HepG2 (cell line): ENCODE data around the gene FBXW2. TPM values are rescaled to one million over a fixed set of nuclear protein-coding genes. Genes with fewer than 3 reads are reported as not detected.

ENCODE experiments used
- ATAC-seq: fragments of 200-7000 bp; cut with Tn5 transposase; 3 replicates; pipeline ENCODE4 v1.9.1; 2020; ENCODE audit warnings: mild to moderate bottlenecking, moderate library complexity
- BruUV-seq: library from RNA; stranded (reverse); fragments of 400-500 nt; replicated peaks from 2 replicates; lab custom pipeline; 2021; lab: Mats Ljungman, UMichigan
- CTCF ChIA-PET: fragments of 300-600 bp; formaldehyde crosslinking; extraction: SDS; loops from one replicate; lab custom pipeline; 2021; ENCODE audit warnings: low total read pairs, inconsistent platforms, low intra/inter-chr PET ratio; lab: Yijun Ruan, JAX
- POLR2A ChIA-PET: fragments of 350-600 bp; sonication (Branson Sonifier 250); formaldehyde crosslinking; loops from one replicate; lab custom pipeline; 2020; ENCODE audit warnings: antibody characterized with exemption, inconsistent platforms; lab: Yijun Ruan, JAX
- DNase-seq: peaks from one replicate; pipeline ENCODE4 v3.0.0-alpha.2; 2015; ENCODE audit warnings: low spot score
- FAIRE-seq: peaks from 3 replicates; lab custom pipeline; 2011; peaks lifted over from hg19 to GRCh38; lab: Jason Lieb, UNC
- H2AFZ ChIP-seq: one replicate; pipeline ENCODE4 v1.6.1; 2011; ENCODE audit warnings: low read length, inconsistent platforms
- H3K27ac ChIP-seq: fragments of 300-600 bp; 3 replicates; pipeline ENCODE4 v1.8.0; 2011; ENCODE audit warnings: mixed run types, mild to moderate bottlenecking, mixed read lengths, low read length, inconsistent platforms; ENCODE audit not compliant: insufficient read depth; ENCODE audit errors: extremely low read length
- H3K27me3 ChIP-seq, 2 experiments: fragments of 200-600 bp in 1 of 2; 2 replicates in 1 of 2; 3 replicates in 1 of 2; pipeline versions ENCODE4 v1.6.0 to v1.8.0; 2011; ENCODE audit warnings: low read length in 2 of 2, mild to moderate bottlenecking in 2 of 2, moderate library complexity in 2 of 2, inconsistent platforms in 1 of 2; ENCODE audit not compliant: insufficient read depth in 2 of 2, control insufficient read depth in 1 of 2
- H3K36me3 ChIP-seq, 2 experiments: fragments of 200-600 bp in 1 of 2; replicated peaks in 1 of 2; 2 replicates in 1 of 2; 3 replicates in 1 of 2; pipeline versions ENCODE4 v1.5.1 to v1.8.0; 2011; ENCODE audit warnings: low read length in 2 of 2, inconsistent platforms in 1 of 2; ENCODE audit not compliant: insufficient read depth in 2 of 2, control insufficient read depth in 1 of 2
- H3K4me1 ChIP-seq: 2 replicates; pipeline ENCODE4 v1.5.1; 2012; ENCODE audit warnings: low read length, inconsistent platforms; ENCODE audit not compliant: insufficient read depth
- H3K4me2 ChIP-seq: 2 replicates; pipeline ENCODE4 v1.6.0; 2011; ENCODE audit warnings: low read depth, low read length, inconsistent platforms
- H3K4me3 ChIP-seq, 3 experiments: fragments of 200-600 bp in 1 of 3; sonication (generic), shearing (Covaris generic) in 1 of 3; replicated peaks in 1 of 3; 2 replicates each; pipeline ENCODE4 v1.5.1; 2011 to 2016; ENCODE audit warnings: low read length in 3 of 3, inconsistent platforms in 2 of 3, low read depth in 2 of 3, mild to moderate bottlenecking in 2 of 3, control low read depth in 1 of 3, mixed read lengths in 1 of 3; ENCODE audit not compliant: insufficient read depth in 1 of 3
- H3K79me2 ChIP-seq: one replicate; pipeline ENCODE4 v1.6.1; 2011; ENCODE audit warnings: low read length, inconsistent platforms; ENCODE audit not compliant: insufficient read depth
- H3K9ac ChIP-seq: 2 replicates; pipeline ENCODE4 v1.6.0; 2011; ENCODE audit warnings: mild to moderate bottlenecking, low read depth, low read length, inconsistent platforms; ENCODE audit not compliant: insufficient read depth
- H3K9me3 ChIP-seq: 2 replicates; pipeline ENCODE4 v1.5.1; 2012; ENCODE audit warnings: mild to moderate bottlenecking, low read length
- H4K20me1 ChIP-seq: 2 replicates; pipeline ENCODE4 v1.6.0; 2011; ENCODE audit warnings: inconsistent platforms, mild to moderate bottlenecking, low read length, moderate library complexity; ENCODE audit not compliant: insufficient read depth
- AKNA ChIP-seq: sonication (generic); formaldehyde crosslinking; IDR thresholded peaks from 2 replicates; pipeline ENCODE4 v1.4.0; 2020; ENCODE audit warnings: missing genetic modification reagents, borderline replicate concordance
- KLF16 ChIP-seq, 2 experiments: sonication (generic) in 1 of 2; formaldehyde crosslinking in 1 of 2; IDR thresholded peaks; 2 replicates each; pipeline versions ENCODE4 v1.6.1 to v1.8.0; 2016 to 2023; ENCODE audit warnings: missing genetic modification reagents in 2 of 2, missing compliant biosample characterization in 1 of 2
- PHF21A ChIP-seq: sonication (generic); formaldehyde crosslinking; IDR thresholded peaks from 2 replicates; pipeline ENCODE4 v1.5.0; 2020; ENCODE audit warnings: mild to moderate bottlenecking, missing genetic modification reagents
- RXRA ChIP-seq: sonication (generic); formaldehyde crosslinking; IDR thresholded peaks from 2 replicates; pipeline ENCODE4 v1.5.1; 2020; ENCODE audit warnings: missing genetic modification reagents
- ZBTB7B ChIP-seq: sonication (generic); formaldehyde crosslinking; IDR thresholded peaks from 2 replicates; pipeline ENCODE4 v1.4.0; 2020; ENCODE audit warnings: missing genetic modification reagents
- ZNF7 ChIP-seq: IDR thresholded peaks from 2 replicates; pipeline ENCODE4 v1.6.1; 2016; ENCODE audit warnings: missing biosample characterization, missing genetic modification reagents
- WGBS: methylation state at CpG from one replicate; pipeline ENCODE4 v1.1.6; 2017; ENCODE audit warnings: low lambda C conversion rate; 5-methylcytosine and 5-hydroxymethylcytosine counted together
- in situ Hi-C: cut with HindIII; loops from 2 replicates; pipeline ENCODE4 v1.10.0; 2017; ENCODE audit warnings: low pct_unique_long_range_greater_than_20kb; ENCODE audit not compliant: extremely low pct_ligation_motif_present
- intact Hi-C: fragments of 100-400 bp; cut with micrococcal nuclease; formaldehyde crosslinking; loops from one replicate; pipeline ENCODE4 v1.10.0; 2022; ENCODE audit not compliant: unreplicated experiment
- polyA plus RNA-seq, 8 experiments: library from polyadenylated mRNA; depleted of rRNA in 3 of 8; stranded (reverse) in 7 of 8; unstranded in 1 of 8; fragments of >200 nt; fragmentation: Illumina TruSeq in 4 of 8; extraction: Trizol in 4 of 8; gene quantifications; 2 replicates each; pipeline versions ENCODE4 v1.2.1 to v1.2.3, GENCODE V29; 2011 to 2016; ENCODE audit warnings: low read depth in 4 of 8, missing spikeins in 1 of 8, mixed read lengths in 1 of 8; ENCODE audit not compliant: insufficient read depth in 1 of 8
- total RNA-seq, 5 experiments: library from RNA; depleted of rRNA; stranded (reverse); fragments of >200 nt; fragmentation: Illumina TruSeq; extraction: Trizol; gene quantifications; 2 replicates each; pipeline ENCODE4 v1.2.3, GENCODE V29; 2016; ENCODE audit warnings: low read depth in 1 of 5

Gene FBXW2
- total and polyA plus RNA-seq, 2 of the 13 experiments (the other 11 are each of a cell fraction or from before 2014, with no cell fraction given): 35.4 to 43.1 TPM

- ChIA-PET POLR2A (no interaction called here), CTCF (no interaction called here)
- intact Hi-C loops: no loop called here
- Histone ChIP-seq H3K27me3 (no peaks in the 10 kb centered on the region), H3K36me3 (no peaks in the 10 kb centered on the region), H4K20me1 (no peaks in the 10 kb centered on the region), H3K4me3 (no peak overlapping the region), H3K9ac (no peak overlapping the region), H3K9me3 (no peaks in the 10 kb centered on the region), H2AFZ (no peak overlapping the region), H3K4me2 (no peak overlapping the region), H3K4me1 (peaks cover under 1% of the 10 kb centered on the region; the same call in 1 of the 2 replicates), H3K27ac (no peak overlapping the region), H3K79me2 (no peaks in the 10 kb centered on the region)
- FAIRE-seq (no peak), ATAC-seq (no peak), DNase-seq (no peak)
- WGBS: 90% methylated on average over 6 of the region's 6 CpGs
- in situ Hi-C loops: no loop called here
- TF ChIP-seq RXRA (no peak), KLF16 (CRISPR knock-in tag; IDR thresholded peaks at IDR 0.05) (no peak), AKNA (no peak), PHF21A (CRISPR knock-in tag) (no peak), ZNF7 (CRISPR knock-in tag) (peak; percentile 52; the same call in 1 of the 2 replicates), ZBTB7B (CRISPR knock-in tag) (no peak)
- BruUV-seq: no TSS peak
These were observed 47.9 kb downstream of the FBXW2 start for GRCh38 chr9:120745278-120745677.
